K562 (cell line): ENCODE results near the gene NPFFR1. TPM values are rescaled to one million over a fixed set of nuclear protein-coding genes. Genes with fewer than 3 reads are reported as not detected.

Experiments
- ATAC-seq: fragments of 200-7000 bp; cut with Tn5 transposase; 3 replicates; pipeline ENCODE4 v1.9.1; 2020; ENCODE audit warnings: moderate library complexity
- BruUV-seq: library from RNA; stranded (reverse); fragments of 400-500 nt; replicated peaks from 2 replicates; lab custom pipeline; 2021; lab: Mats Ljungman, UMichigan
- CTCF ChIA-PET: fragments of 300-600 bp; formaldehyde crosslinking; extraction: SDS; loops from one replicate; lab custom pipeline; 2021; ENCODE audit warnings: low intra/inter-chr PET ratio; lab: Yijun Ruan, JAX
- POLR2A ChIA-PET: fragments of 300-600, 350-650 bp; sonication (Branson Sonifier 250); formaldehyde crosslinking; extraction: SDS; loops from one replicate; lab custom pipeline; 2021; ENCODE audit warnings: antibody characterized with exemption, inconsistent platforms; lab: Yijun Ruan, JAX
- DNase-seq, 4 experiments: peaks; one replicate each; pipeline versions ENCODE4 v3.0.0 to v3.0.0-alpha.2; 2011 to 2018; ENCODE audit warnings: low spot score in 3 of 4, mixed read lengths in 3 of 4; ENCODE audit errors: extremely low read depth in 1 of 4
- FAIRE-seq: peaks from 2 replicates; lab custom pipeline; 2011; peaks lifted over from hg19 to GRCh38; lab: Jason Lieb, UNC
- H2AFZ ChIP-seq: 2 replicates; pipeline ENCODE4 v1.6.0; 2011; ENCODE audit warnings: low read depth, low read length, control low read depth, inconsistent platforms
- H3K27ac ChIP-seq: fragments of 200-600 bp; 3 replicates; pipeline ENCODE4 v1.8.0; 2011; ENCODE audit warnings: low read depth, mild to moderate bottlenecking, control low read depth, inconsistent platforms, low read length, moderate library complexity, mixed read lengths; ENCODE audit errors: extremely low read depth
- H3K27me3 ChIP-seq, 2 experiments: fragments of 300-600 bp in 1 of 2; 2 replicates in 1 of 2; 3 replicates in 1 of 2; pipeline versions ENCODE4 v1.6.0 to v1.8.0; 2011; ENCODE audit warnings: inconsistent platforms in 2 of 2, low read length in 2 of 2, mild to moderate bottlenecking in 1 of 2, mixed read lengths in 1 of 2, moderate library complexity in 1 of 2; ENCODE audit not compliant: control insufficient read depth in 2 of 2, insufficient read depth in 2 of 2
- H3K36me3 ChIP-seq: fragments of 300-600 bp; 3 replicates; pipeline ENCODE4 v1.8.0; 2011; ENCODE audit warnings: mild to moderate bottlenecking, low read length, inconsistent platforms; ENCODE audit not compliant: control insufficient read depth, insufficient read depth
- H3K4me1 ChIP-seq, 2 experiments: fragments of 200-600 bp in 1 of 2; replicated peaks in 1 of 2; 2 replicates in 1 of 2; 3 replicates in 1 of 2; pipeline versions ENCODE4 v1.5.1 to v1.8.0; 2011; ENCODE audit warnings: inconsistent platforms in 2 of 2, low read length in 2 of 2, mild to moderate bottlenecking in 1 of 2, mixed read lengths in 1 of 2, moderate library complexity in 1 of 2; ENCODE audit not compliant: control insufficient read depth in 2 of 2, insufficient read depth in 2 of 2
- H3K4me2 ChIP-seq: 2 replicates; pipeline ENCODE4 v1.6.1; 2011; ENCODE audit warnings: low read length, control low read depth, inconsistent platforms, mixed read lengths; ENCODE audit not compliant: insufficient read depth
- H3K4me3 ChIP-seq: fragments of 200-600 bp; sonication (generic), shearing (Covaris generic); 2 replicates; pipeline ENCODE4 v1.5.1; 2016; ENCODE audit warnings: control low read depth, inconsistent platforms
- H3K79me2 ChIP-seq: fragments of 200-600 bp; 3 replicates; pipeline ENCODE4 v1.8.0; 2011; ENCODE audit warnings: low read length, inconsistent platforms; ENCODE audit not compliant: control insufficient read depth, insufficient read depth
- H3K9ac ChIP-seq, 2 experiments: 2 replicates each; pipeline versions ENCODE4 v1.6.0 to v1.6.1; 2011; ENCODE audit warnings: low read depth in 2 of 2, low read length in 2 of 2, control low read depth in 1 of 2, inconsistent platforms in 1 of 2, mild to moderate bottlenecking in 1 of 2, mixed read lengths in 1 of 2; ENCODE audit not compliant: insufficient read depth in 1 of 2
- H3K9me1 ChIP-seq: one replicate; pipeline ENCODE4 v1.6.0; 2011; ENCODE audit warnings: inconsistent platforms, mild to moderate bottlenecking, low read length, moderate library complexity; ENCODE audit not compliant: control insufficient read depth, insufficient read depth
- H3K9me3 ChIP-seq: replicated peaks from 2 replicates; pipeline ENCODE4 v1.5.1; 2011; ENCODE audit warnings: low read depth, low read length, inconsistent platforms; ENCODE audit not compliant: control insufficient read depth, insufficient read depth
- H4K20me1 ChIP-seq: replicated peaks from 2 replicates; pipeline ENCODE4 v1.6.1; 2011; ENCODE audit warnings: low read length, inconsistent platforms, mixed read lengths; ENCODE audit not compliant: control insufficient read depth, insufficient read depth
- COPS2 ChIP-seq: fragments of 450-650 bp; conservative IDR thresholded peaks from 2 replicates; pipeline ENCODE4 v1.6.1; 2016; ENCODE audit warnings: mild to moderate bottlenecking, moderate library complexity
- ETS2 ChIP-seq: IDR thresholded peaks from 2 replicates; pipeline ENCODE4 v1.6.1; 2016; ENCODE audit warnings: borderline replicate concordance, missing genetic modification characterization, mild to moderate bottlenecking, moderate library complexity, missing compliant biosample characterization; ENCODE audit not compliant: poor library complexity, severe bottlenecking
- ILF3 ChIP-seq: fragments of 450-650 bp; IDR thresholded peaks from 2 replicates; pipeline ENCODE4 v1.6.1; 2018; ENCODE audit warnings: antibody characterized with exemption, mild to moderate bottlenecking, moderate library complexity, borderline replicate concordance
- IRF2 ChIP-seq: sonication (generic); formaldehyde crosslinking; IDR thresholded peaks from 2 replicates; pipeline ENCODE4 v1.8.1; 2022; ENCODE audit warnings: mild to moderate bottlenecking, missing genetic modification reagents
- MAFK ChIP-seq: IDR thresholded peaks from 2 replicates; pipeline ENCODE4 v1.6.1; 2011; ENCODE audit warnings: low read length, improper control_type of control experiment
- MYNN ChIP-seq, 2 experiments: sonication (generic); formaldehyde crosslinking in 1 of 2; IDR thresholded peaks; 2 replicates each; pipeline versions ENCODE4 v1.5.0 to v1.6.1; 2016 to 2020; ENCODE audit warnings: antibody characterized with exemption in 1 of 2, missing genetic modification reagents in 1 of 2
- NFE2 ChIP-seq: IDR thresholded peaks from 2 replicates; pipeline ENCODE4 v1.6.1; 2014; ENCODE audit warnings: antibody characterized with exemption, low read depth
- ZNF133 ChIP-seq: fragments of 250-450 bp; sonication (Bioruptor Pico); IDR thresholded peaks from 2 replicates; pipeline ENCODE4 v1.4.0; 2020; ENCODE audit warnings: mild to moderate bottlenecking
- ZNF282 ChIP-seq: sonication (generic); formaldehyde crosslinking; IDR thresholded peaks from 2 replicates; pipeline ENCODE4 v1.8.1; 2023; ENCODE audit warnings: missing genetic modification reagents
- WGBS: fragments of 100-300 bp; shearing (Covaris generic); methylation state at CpG from one replicate; pipeline ENCODE4 v1.1.6; 2016; ENCODE audit warnings: low coverage, mixed read lengths; ENCODE audit not compliant: insufficient coverage; ENCODE audit errors: missing lambda C conversion rate; 5-methylcytosine and 5-hydroxymethylcytosine counted together
- in situ Hi-C: fragments of 300-500 bp; cut with MboI; formaldehyde crosslinking; loops from 4 replicates; pipeline ENCODE4 v1.15.0; 2018; ENCODE audit warnings: inconsistent platforms, mixed read lengths
- intact Hi-C: fragments of 100-400 bp; cut with micrococcal nuclease; formaldehyde crosslinking; loops from 2 replicates; pipeline ENCODE4 v1.14.2; 2022
- polyA plus RNA-seq, 8 experiments: library from polyadenylated mRNA; depleted of rRNA in 4 of 8; stranded (reverse) in 5 of 8; unstranded in 3 of 8; fragments of >200 nt; fragmentation: Nextera tagmentation in 2 of 8; fragmentation: Illumina TruSeq in 1 of 8; extraction: Ambion mirVana in 2 of 8; extraction: Trizol in 1 of 8; gene quantifications; 2 replicates each; pipeline versions ENCODE4 v1.2.1 to v1.2.3, GENCODE V29; 2011 to 2014; ENCODE audit warnings: inconsistent platforms in 1 of 8, missing spikeins in 1 of 8
- total RNA-seq, 7 experiments: library from RNA; depleted of rRNA in 6 of 7; stranded (reverse); fragments of >200 nt in 6 of 7; fragmentation: Illumina TruSeq in 2 of 7; extraction: Trizol in 2 of 7; gene quantifications; 2 replicates each; pipeline versions ENCODE4 v1.2.1 to v1.2.3, GENCODE V29; 2011 to 2021; ENCODE audit warnings: low replicate concordance in 1 of 7
- TF ChIP-seq, protein P1 (sequence below): sonication (generic); formaldehyde crosslinking; IDR thresholded peaks from 2 replicates; pipeline ENCODE4 v1.4.0; 2020; ENCODE audit warnings: mild to moderate bottlenecking, missing genetic modification reagents
- TF ChIP-seq, protein P2 (sequence below): sonication (generic); formaldehyde crosslinking; IDR thresholded peaks from 2 replicates; pipeline ENCODE4 v1.8.1; 2023; ENCODE audit warnings: mild to moderate bottlenecking, missing genetic modification reagents

NPFFR1 gene
- total and polyA plus RNA-seq, 9 of the 15 experiments (the other 6 are each of a cell fraction or from before 2014, with no cell fraction given), result under 0.01 TPM; not detected in 8

DNA sequence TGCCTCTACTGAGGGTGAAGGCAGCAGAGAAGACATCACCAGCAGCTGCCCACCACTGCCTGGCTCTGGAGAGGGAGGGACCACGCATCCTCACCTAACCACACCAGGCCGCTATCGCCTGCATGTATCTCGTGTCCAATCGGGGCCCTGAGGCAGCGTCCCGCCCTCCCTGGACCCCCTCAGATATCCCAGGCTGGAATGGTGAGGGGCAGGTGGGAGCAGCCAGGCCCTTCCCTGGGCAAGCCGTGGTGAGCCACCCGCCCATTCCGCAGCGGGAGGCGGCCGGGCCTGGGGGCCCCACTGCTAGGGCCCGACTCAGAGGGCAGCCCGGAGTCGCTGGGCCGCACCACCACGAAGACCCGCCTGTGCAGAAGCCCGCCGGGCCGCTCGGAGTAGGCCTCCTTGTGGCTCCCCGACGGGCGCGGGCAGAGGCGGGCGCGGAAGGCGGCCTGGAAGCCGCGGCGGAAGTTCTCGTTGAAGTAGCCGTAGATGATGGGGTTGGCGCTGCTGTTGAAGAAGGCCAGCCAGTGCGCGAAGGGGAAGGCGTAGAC is 29.0 kb downstream of the NPFFR1 start:
- ATAC-seq, result no peak
- DNase-seq, result no peak
- H3K4me3 ChIP-seq, result no peak overlapping the region
- no peak overlapping the region for H2AFZ ChIP-seq
- H3K27me3 ChIP-seq, result peaks cover 40 to 63% of the 10 kb centered on the region in 2 experiments
- H3K27ac ChIP-seq, result no peak overlapping the region
- BruUV-seq, result no TSS peak
- TF ChIP-seq ZNF133 (CRISPR knock-in tag) (no peak), IRF2 (CRISPR knock-in tag) (no peak), ETS2 (tag) (no peak), ZNF282 (CRISPR knock-in tag) (no peak), COPS2 (no peak), MAFK (no peak), NFE2 (no peak), ILF3 (no peak), MYNN (IDR thresholded peaks at IDR 0.05) (no peak), MYNN (CRISPR knock-in tag; IDR thresholded peaks at IDR 0.05) (no peak)
- TF ChIP-seq, protein P1, sequence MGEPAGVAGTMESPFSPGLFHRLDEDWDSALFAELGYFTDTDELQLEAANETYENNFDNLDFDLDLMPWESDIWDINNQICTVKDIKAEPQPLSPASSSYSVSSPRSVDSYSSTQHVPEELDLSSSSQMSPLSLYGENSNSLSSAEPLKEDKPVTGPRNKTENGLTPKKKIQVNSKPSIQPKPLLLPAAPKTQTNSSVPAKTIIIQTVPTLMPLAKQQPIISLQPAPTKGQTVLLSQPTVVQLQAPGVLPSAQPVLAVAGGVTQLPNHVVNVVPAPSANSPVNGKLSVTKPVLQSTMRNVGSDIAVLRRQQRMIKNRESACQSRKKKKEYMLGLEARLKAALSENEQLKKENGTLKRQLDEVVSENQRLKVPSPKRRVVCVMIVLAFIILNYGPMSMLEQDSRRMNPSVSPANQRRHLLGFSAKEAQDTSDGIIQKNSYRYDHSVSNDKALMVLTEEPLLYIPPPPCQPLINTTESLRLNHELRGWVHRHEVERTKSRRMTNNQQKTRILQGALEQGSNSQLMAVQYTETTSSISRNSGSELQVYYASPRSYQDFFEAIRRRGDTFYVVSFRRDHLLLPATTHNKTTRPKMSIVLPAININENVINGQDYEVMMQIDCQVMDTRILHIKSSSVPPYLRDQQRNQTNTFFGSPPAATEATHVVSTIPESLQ (CRISPR knock-in tag), result no peak
- TF ChIP-seq, protein P2, sequence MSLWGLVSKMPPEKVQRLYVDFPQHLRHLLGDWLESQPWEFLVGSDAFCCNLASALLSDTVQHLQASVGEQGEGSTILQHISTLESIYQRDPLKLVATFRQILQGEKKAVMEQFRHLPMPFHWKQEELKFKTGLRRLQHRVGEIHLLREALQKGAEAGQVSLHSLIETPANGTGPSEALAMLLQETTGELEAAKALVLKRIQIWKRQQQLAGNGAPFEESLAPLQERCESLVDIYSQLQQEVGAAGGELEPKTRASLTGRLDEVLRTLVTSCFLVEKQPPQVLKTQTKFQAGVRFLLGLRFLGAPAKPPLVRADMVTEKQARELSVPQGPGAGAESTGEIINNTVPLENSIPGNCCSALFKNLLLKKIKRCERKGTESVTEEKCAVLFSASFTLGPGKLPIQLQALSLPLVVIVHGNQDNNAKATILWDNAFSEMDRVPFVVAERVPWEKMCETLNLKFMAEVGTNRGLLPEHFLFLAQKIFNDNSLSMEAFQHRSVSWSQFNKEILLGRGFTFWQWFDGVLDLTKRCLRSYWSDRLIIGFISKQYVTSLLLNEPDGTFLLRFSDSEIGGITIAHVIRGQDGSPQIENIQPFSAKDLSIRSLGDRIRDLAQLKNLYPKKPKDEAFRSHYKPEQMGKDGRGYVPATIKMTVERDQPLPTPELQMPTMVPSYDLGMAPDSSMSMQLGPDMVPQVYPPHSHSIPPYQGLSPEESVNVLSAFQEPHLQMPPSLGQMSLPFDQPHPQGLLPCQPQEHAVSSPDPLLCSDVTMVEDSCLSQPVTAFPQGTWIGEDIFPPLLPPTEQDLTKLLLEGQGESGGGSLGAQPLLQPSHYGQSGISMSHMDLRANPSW, result no peak
- ChIA-PET POLR2A (interaction anchor here (0.8 to 4.4 kb wide), 4 partner anchors 8 to 22 kb away, joined by 3 to 15 read pairs (median 7); partner anchors contain the start of gene PPA1), CTCF (no interaction called here)
- WGBS, result 36% methylated on average over 17 of the region's 40 CpGs
- no peak overlapping the region for H3K4me2 ChIP-seq
- no peaks in the 10 kb centered on the region for H3K9me3 ChIP-seq
- no peak overlapping the region for H3K9ac ChIP-seq
- H4K20me1 ChIP-seq, result no peaks in the 10 kb centered on the region
- no peaks in the 10 kb centered on the region for H3K36me3 ChIP-seq
- intact Hi-C loops, result no loop called here
- FAIRE-seq, result no peak
- in situ Hi-C loops, result no loop called here
- H3K79me2 ChIP-seq, result no peaks in the 10 kb centered on the region
- no peaks in the 10 kb centered on the region for H3K9me1 ChIP-seq
- H3K4me1 ChIP-seq, result peaks cover 0 to 15% of the 10 kb centered on the region in 2 experiments; a peak in 3 of 5 replicates
